GM19025 (cell line): Measurements from ENCODE around the gene CDCA4.
"Not testable (repeated sequence)": the region's sequence is repeated elsewhere in the genome, so short reads cannot be mapped to it uniquely, and the experiment has no call there.

Experiments
- ATAC-seq: cut with Tn5 transposase; IDR thresholded peaks from one replicate; pipeline ENCODE4 v1.9.1; 2021; ENCODE audit warnings: mild to moderate bottlenecking, low read depth, moderate library complexity; ENCODE audit not compliant: unreplicated experiment

CDCA4 gene

GRCh38 chr14:105039458-105040205 is 18.7 kb upstream of the CDCA4 start:
- no peak for ATAC-seq

GRCh38 chr14:105035616-105036015 is 14.7 kb upstream of the CDCA4 start:
- not testable (repeated sequence) for ATAC-seq

- ATAC-seq = no peak
Measured at GRCh38 chr14:105034315-105035039, 13.6 kb upstream of the CDCA4 start.

GRCh38 chr14:105033412-105033900 is 12.6 kb upstream of the CDCA4 start:
- not testable (repeated sequence) for ATAC-seq

- ATAC-seq = not testable (repeated sequence)
Measured at GRCh38 chr14:105032451-105032901, 11.6 kb upstream of the CDCA4 start.

GRCh38 chr14:105030836-105031396 is 10.0 kb upstream of the CDCA4 start:
- ATAC-seq = no peak

GRCh38 chr14:105030194-105030593 is 9.3 kb upstream of the CDCA4 start:
- no peak for ATAC-seq

- ATAC-seq = no peak
Measured at GRCh38 chr14:105029402-105029801, 8.5 kb upstream of the CDCA4 start.

- ATAC-seq = no peak
Measured at GRCh38 chr14:105028251-105028927, 7.5 kb upstream of the CDCA4 start.

GRCh38 chr14:105027718-105028117 is 6.8 kb upstream of the CDCA4 start:
- not testable (repeated sequence) for ATAC-seq

GRCh38 chr14:105026802-105027563 is 6.1 kb upstream of the CDCA4 start:
- no peak for ATAC-seq

- no peak for ATAC-seq
Measured at GRCh38 chr14:105026033-105026785, 5.3 kb upstream of the CDCA4 start.

- no peak for ATAC-seq
Measured at GRCh38 chr14:105025429-105025828, 4.5 kb upstream of the CDCA4 start.

GRCh38 chr14:105023791-105024480 is 3.1 kb upstream of the CDCA4 start:
- no peak for ATAC-seq

GRCh38 chr14:105023144-105023543 is 2.3 kb upstream of the CDCA4 start:
- no peak for ATAC-seq

GRCh38 chr14:105022276-105022670 is 1.4 kb upstream of the CDCA4 start:
- ATAC-seq = no peak

- ATAC-seq = no peak
Measured at GRCh38 chr14:105021656-105022275, 883 bp upstream of the CDCA4 start.
